GM21528 (cell line): ENCODE results near the gene NHLRC1.

ENCODE experiments used
- ATAC-seq: cut with Tn5 transposase; IDR thresholded peaks from one replicate; pipeline ENCODE4 v1.9.1; 2021; ENCODE audit warnings: mild to moderate bottlenecking, moderate library complexity; ENCODE audit not compliant: unreplicated experiment, low FRiP score

NHLRC1 gene

DNA sequence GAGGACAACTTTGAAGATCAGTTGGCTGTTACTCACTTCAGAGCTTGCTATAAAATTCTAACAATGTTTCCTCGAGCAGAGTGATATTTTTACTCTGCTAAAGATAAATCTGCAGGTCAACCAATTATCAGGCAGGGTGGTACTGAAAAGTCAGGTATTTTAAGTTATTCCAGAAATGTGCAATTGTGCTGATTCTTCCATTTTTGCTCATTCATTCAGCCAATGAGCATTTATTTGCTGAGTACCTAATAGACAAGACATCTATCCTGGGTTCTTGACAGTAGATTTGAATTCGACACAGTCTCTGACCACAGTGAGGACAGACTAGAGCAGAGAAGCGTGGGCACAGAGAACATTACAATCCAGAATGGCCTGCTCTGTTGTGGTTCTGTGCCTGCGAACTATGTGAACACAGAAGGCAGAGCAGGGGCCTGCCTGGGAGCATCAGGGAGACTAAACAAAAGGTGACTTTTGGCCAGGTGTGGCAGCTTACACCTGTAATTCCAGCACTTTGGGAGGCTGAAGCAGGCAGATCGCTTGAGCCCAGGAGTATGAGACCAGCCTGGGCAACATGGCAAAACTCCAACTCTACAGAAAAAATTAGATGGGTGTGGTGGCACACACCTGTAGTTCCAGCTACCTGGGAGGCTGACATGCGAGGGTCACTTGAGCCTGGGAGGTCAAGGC lies 17.6 kb upstream of the NHLRC1 start:
- ATAC-seq = no peak

DNA sequence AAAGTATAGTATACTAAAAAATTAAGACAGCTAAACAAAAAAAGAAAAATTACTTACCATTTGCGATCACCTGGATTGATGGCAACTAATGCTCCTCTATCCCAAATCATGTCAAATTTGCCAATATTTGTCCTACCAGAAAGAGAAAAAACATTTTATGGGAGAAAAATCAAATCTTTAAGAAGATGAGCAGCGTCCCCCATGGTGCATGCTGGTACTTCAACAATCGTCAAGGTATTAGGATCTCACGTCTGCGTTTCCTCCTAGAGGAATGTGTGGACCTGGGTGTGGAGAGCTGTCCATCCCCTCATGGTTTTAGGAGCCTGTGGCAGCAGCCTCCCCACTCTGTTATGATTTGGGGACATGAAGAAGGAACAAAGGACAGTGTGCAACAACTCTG lies 16.4 kb upstream of the NHLRC1 start:
- no peak for ATAC-seq

DNA sequence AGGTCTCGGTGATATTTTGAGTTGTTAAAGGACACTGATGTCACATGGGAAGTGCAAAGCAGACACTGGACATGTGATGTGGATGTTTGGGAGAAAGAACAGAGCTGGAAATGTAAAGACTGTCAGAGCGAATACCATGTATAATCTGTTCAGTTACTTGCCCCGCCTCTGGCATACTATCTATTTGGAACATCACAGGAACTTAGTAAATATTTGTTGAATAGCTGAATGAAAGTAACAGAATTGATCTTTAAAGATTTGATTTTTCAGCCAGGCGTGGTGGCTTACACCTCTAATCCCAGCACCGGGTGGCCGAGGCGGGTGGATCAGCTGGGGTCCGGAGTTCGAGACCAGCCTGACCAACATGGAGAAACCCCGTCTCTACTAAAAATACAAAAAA lies 13.8 kb upstream of the NHLRC1 start:
- no peak for ATAC-seq

DNA sequence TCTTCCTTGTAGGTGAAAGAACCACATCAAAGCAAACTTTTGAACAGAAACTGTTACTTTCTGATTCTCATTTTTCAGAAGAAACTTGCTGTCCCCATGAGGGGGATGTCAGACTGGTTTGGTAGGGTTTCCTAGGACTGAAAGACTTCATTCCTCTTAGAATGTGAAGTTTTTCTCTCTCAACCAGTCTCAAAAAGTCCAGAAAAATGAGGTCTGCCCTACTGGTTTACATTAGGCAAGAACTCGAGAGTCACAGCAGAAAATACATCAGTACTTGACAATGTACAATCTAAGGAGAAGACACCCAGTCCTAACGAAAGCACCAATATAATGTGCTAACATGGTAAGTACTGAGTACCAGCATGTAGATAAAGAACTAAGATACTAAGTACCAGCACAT lies 12.7 kb upstream of the NHLRC1 start:
- no peak for ATAC-seq

DNA sequence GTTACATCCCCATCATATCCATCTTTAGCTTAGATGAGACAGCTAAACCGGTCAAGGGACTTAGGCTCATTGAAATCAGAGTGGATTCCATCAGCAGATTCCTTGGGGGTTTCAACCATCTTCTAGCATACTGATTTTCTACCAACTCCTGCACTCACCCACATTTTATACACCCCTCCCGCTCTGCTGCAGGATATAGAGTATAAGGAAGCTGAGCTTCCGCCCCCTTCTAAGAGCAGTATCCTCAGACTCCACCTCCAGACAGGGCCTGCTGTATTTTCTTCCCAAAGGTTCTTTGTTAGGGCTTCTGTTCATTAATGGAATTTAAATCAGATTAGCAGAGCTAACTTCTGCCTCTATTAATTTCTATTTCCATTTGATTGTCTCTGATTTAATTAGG lies 9.9 kb upstream of the NHLRC1 start:
- no peak for ATAC-seq

DNA sequence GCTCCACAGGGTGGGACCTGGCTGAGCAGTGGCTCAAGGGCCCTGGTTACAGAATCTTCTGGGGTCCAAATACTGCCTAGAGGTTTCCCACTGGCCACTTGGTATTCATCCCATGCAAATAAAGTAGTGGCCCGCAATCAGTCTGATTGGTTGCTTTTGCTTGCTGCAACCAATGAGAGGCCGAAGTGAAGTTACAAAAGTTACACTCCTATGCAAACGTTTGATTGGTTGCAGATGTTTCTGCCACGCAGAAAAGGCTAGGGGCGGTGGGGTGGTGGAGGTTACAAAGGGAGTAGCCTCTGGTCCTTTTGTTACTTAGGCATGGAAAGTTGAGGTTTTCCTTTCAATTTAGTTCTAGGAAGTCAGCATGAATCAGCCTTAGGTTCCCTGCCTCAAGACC lies 3.6 kb upstream of the NHLRC1 start:
- no peak for ATAC-seq

DNA sequence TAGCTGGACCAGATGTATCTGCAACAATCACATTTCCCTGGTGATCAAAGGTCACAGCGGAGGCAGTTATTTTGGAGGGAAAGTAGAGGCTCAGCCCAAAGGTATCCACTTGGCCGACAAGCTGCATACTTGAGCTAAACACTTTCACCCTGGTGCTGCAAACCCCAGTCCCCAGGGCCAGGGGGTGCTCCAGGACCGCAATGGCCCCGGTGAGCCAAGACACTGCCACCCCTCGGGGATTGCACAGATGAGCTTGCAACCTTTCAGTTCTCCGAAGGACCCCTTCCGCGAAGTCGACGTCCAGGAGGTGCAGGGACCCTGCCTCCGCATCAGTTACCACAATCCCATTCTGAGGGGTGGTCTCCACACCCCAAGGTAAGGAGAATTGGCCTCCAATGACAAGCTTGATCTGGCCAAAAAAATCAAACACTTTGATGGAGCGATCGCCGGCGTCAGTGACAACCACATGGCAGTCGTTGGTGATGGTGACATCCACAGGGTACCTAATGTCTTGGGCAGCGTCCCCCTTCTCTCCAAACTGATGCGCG lies 823 bp downstream of the NHLRC1 start:
- no peak for ATAC-seq

DNA sequence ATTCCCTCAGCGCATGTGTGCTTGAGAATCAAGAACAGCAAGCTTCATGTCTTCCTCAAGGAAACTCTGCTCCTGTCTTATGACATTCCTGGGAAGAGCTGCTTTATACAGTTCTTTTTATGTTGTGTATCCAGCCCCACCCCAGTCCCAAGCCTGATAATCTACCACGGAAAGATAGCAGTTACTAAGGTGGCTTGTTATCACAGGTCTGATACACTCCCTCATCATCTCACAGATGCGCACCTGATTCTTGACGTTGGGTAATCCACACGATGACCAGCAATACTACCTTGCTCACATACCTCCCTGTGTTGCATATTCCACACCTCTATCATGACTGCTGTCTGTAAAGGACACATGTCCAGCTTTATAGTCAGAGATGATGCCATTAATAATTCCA lies 3.2 kb downstream of the NHLRC1 start:
- no peak for ATAC-seq

DNA sequence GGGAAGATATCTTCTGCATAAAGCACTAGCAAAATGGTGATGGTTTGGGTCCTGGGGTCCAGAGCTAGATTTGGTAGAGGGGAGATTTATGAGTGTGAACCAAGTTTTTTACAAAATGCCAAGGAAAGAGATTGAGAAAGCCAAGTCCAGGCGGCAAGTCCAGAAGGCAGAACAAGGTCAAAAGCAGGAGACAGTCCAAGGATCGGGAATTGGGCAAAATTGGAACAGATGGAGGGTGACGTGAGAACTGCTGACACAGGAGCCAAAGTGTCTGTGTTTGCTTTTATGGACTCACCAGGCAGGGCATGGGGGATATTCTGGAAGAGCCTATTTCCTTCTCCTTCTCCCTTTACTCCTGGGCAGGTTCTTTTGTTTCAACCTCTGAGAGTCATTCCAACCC lies 4.1 kb downstream of the NHLRC1 start:
- ATAC-seq = no peak

DNA sequence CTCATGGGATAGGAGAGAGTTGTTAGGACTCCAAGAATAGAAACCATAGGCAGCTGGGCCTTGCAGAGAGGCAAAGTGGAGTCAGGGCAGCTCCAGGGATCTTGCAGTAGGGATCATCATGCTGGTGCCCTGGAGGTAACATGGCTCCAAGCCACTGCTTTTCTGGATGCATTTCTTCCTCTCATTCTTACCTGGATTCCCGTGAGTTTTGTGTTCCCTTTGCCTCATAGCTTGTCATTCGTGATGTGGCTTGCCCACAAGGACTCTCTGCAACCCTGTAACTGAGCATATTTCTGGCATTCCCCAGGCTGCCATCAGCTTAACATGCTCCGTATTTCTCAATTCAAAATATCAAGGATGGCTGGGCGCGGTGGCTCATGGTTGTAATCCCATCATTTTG lies 5.3 kb downstream of the NHLRC1 start:
- ATAC-seq = no peak

DNA sequence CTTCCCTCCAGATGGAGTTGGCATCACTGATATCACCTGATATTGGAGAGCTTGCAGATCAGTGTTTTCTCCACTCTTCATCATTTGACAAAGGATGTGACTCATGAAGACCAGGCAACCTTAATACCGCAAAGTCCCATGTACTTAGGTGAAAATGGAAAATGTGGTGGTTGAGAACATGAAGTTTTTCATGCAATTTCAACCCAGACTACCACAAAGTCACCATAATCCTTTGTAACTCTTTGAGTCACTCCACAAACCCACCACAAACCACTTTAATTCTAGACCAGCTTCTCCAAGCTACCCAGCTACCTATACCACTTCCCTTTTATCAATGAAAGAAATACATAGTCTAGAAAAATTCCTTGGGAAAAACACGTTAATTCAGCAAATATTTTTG lies 7.1 kb downstream of the NHLRC1 start:
- no peak for ATAC-seq

DNA sequence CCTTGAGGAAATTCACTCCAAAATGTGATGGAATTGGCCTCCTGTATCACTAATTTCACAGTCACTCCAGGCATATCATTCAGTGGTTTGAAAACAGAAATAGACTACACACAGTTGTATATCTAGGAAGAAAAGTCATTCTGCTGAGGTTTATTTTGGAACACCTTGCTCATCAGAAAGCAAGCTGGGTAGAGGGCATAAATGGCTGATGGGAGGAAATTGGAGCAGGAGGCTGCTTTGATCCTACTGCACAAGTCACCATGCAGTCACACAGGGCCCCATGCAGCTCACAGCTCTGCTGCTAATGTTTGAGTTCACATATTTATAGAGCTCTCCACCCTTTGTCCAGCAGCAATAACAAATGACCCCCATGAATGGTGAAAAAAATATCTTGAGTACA lies 12.3 kb downstream of the NHLRC1 start:
- no peak for ATAC-seq

DNA sequence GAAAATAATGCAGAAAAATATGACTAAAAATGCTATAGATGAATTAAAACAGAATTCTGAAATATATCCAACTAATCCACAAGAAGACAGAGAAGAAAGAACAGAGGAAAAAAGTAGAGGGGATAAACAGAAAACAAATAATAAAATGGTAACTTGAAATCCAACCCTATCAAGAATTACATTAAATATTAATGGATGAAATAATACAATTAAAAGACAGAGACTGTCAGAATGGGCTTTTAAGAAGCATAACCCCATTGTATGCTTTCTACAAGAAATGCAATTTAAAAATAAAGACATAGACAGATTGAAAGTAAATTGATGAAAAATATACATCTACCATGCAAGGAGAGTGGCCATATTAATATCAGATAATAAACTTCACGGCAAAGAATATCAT lies 15.4 kb downstream of the NHLRC1 start:
- no peak for ATAC-seq

DNA sequence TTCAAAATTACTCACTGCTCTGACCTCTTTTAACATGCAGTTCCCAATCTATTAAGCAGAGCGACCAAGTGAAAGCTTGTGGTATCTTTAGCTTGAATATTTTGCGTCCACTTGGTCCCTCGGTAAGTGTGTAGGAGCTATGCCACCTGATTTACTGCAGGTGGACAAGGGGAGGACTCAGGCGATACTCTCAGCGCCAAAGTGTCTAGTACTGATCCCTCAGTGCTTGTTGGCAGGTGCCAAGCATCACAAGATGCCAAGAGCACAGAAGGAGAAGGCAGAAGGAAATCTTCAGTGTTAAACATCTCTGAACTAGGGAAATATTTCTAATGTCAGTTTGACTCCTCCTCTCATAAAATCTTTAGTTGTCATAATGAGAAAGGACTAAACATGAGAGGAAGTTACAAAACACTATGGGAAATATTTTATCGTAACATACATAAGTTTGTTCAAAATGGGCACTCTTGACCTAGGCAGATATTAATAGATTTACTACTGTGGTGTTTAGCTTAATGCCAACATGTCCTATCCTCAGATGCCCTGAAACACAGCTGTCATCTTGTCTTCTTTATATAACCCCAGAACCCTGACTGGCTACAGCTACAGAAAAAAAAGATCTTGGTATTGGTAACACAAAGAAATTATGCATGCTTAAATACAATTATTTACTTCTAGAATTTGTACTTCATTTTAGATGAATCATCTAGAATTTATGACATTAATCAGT lies 19.5 kb downstream of the NHLRC1 start:
- no peak for ATAC-seq

DNA sequence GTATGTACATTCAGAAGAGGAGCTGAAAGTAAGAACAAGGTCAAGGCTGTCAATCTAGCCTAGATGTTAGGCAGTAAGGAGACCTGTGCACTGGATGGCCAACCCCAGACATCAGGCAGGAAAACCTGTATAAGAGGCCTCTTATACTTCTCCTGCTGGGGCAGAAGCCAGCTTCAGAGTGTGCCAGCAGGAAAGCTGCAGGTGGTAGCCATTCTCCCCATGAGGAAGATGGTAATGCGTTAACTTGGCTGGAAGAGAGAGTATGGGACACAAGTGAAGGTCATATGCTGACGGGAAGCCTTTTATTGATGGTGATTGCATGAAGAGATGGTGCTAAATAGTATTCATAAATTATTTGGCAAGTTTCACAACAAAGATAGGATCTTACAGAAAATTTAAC lies 20.6 kb downstream of the NHLRC1 start:
- no peak for ATAC-seq

DNA sequence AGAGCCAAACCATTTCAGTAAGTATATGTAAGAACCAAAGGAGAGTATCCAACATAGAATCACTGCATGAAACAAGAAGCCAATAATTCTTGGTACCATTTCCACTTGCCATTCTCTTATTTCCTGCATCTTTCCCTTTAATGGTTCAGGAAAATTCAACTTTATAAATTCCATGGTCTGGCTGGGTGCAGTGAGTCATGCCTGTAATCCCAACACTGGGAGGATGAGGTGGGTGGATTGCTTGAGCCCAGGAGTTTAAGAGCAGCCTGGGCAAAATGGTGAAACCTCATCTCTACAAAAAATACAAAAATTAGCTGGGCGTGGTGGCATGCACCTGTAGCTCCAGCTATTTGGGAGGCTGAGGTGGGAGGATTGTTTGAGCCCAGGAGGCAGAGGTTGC lies 21.2 kb downstream of the NHLRC1 start:
- ATAC-seq = no peak

DNA sequence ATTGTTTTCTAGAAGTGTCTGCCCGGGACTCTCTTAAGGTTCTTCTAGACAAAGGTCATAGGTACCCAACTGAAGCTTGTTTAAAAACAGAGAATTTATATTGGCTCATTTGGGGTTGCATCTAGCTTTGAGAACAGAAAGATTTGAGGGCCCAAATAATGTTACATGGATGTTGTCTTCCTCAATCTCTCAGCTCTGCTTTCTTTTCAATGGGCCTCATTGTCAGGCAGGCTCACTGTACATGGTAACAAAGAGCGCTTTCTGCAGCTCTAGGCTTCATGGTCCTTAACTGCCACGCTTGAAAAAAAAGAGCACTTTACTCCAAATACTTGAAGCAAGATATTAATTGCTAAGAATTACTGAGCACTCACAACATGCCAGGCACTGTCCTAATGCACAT lies 22.2 kb downstream of the NHLRC1 start:
- no peak for ATAC-seq

DNA sequence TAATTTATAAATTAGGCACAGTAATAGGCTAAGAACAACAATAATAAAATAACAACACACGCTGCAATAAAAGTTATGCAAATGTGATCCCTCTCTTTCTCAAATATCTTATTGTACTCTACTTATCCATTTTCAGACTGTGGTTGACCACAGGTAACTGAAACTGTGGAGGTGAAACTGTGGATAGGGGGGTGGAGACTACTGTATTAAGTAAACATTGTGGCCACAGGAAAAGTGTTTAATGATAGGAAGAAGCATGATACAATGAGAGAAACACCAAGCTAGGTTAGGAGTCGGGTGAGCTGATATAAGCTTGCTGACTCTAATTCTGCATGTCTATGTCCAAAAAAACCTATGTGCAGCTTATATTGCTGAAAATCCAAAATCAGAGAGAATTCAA lies 23.0 kb downstream of the NHLRC1 start:
- no peak for ATAC-seq

DNA sequence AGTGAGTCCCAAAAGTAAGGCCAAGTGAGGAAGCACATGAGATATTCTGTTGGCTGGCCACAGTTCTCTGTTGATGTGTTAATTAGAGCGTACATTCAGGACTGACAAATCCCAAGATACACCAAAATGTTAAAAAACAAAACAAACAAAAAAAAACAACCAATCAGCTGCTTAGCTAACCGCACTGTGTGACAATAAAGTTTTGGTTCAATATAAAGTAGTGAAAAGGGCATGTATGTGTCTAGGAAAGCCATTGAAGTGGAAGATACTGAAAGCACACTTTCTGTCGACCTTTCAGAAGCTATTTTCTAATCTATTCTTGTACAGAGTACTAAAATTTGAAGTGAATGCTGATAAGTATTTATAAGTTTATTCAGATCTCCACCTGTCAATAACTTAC lies 26.1 kb downstream of the NHLRC1 start:
- no peak for ATAC-seq

DNA sequence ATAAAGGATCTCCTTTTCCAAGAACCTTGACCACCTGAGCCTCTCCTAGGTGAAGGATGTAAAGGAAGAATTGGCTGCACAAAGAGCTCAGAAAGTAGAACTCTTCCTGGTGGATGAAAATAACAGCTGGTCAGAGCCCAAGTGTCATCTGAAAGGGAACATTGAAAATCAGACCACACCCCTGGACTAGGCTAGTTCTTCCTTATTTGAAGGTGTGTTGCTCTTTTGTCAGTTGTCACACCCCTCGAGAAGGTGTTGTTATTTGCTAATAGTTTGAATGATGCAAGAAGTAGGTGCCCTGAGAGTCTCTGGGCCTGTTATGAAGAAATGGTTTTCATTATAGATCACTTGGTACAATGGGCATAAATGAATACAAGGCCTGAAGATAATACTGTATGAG lies 31.1 kb downstream of the NHLRC1 start:
- no peak for ATAC-seq

DNA sequence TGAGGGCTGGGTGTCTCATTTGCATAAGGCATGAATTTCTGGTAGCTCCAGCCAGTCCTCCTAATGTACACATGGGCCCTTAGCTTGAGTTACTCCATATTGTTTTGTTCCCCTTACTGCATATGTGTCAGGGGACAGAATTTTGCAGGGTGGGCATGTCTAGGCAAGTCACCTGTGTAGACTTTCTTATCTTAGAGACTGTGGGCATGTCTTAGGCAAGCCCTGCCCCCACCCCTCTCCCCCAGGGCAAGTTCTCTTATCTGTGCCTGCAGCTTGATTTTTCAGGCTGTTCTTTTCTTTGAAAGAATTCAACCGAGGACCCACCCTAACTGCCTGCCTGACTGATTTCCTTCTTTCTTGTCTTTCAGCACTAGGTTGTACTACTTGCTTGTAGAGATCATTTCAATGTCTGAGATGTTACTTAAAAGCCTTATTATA lies 32.1 kb downstream of the NHLRC1 start:
- no peak for ATAC-seq
